T1000 (cell line): ENCODE results near the gene NUAK2.

Experiments used
- DNase-seq: peaks from one replicate; lab custom pipeline; 2025; ENCODE audit warnings: mixed read lengths; lab: John Stamatoyannopoulos, UW

NUAK2 gene

GRCh38 chr1:205274041-205274691 lies 47.4 kb downstream of the NUAK2 start:
- DNase-seq = peak; percentile 41

- peak; percentile 77 for DNase-seq
Measured at GRCh38 chr1:205273551-205273982, 48.0 kb downstream of the NUAK2 start.

GRCh38 chr1:205272536-205272935 lies 49.0 kb downstream of the NUAK2 start:
- DNase-seq = no peak

GRCh38 chr1:205271745-205272144 lies 49.8 kb downstream of the NUAK2 start:
- no peak for DNase-seq

GRCh38 chr1:205271277-205271676 lies 50.3 kb downstream of the NUAK2 start:
- peak; percentile 50 for DNase-seq

- DNase-seq = peak; percentile 22
Measured at GRCh38 chr1:205270764-205271163, 50.8 kb downstream of the NUAK2 start.

- DNase-seq = no peak
Measured at GRCh38 chr1:205270271-205270670, 51.3 kb downstream of the NUAK2 start.

- no peak for DNase-seq
Measured at GRCh38 chr1:205269711-205270110, 51.8 kb downstream of the NUAK2 start.

- DNase-seq = no peak
Measured at GRCh38 chr1:205268846-205269680, 52.5 kb downstream of the NUAK2 start.

- no peak for DNase-seq
Measured at GRCh38 chr1:205267306-205267902, 54.1 kb downstream of the NUAK2 start.

- no peak for DNase-seq
Measured at GRCh38 chr1:205266611-205267305, 54.8 kb downstream of the NUAK2 start.

- DNase-seq = no peak
Measured at GRCh38 chr1:205263580-205264190, 57.9 kb downstream of the NUAK2 start.

GRCh38 chr1:205262731-205263171 lies 58.8 kb downstream of the NUAK2 start:
- no peak for DNase-seq

GRCh38 chr1:205261946-205262691 lies 59.4 kb downstream of the NUAK2 start:
- DNase-seq = no peak

GRCh38 chr1:205260948-205261732 lies 60.4 kb downstream of the NUAK2 start:
- DNase-seq = no peak

- no peak for DNase-seq
Measured at GRCh38 chr1:205259998-205260397, 61.5 kb downstream of the NUAK2 start.

GRCh38 chr1:205259324-205259832 lies 62.2 kb downstream of the NUAK2 start:
- no peak for DNase-seq

GRCh38 chr1:205258719-205259118 lies 62.8 kb downstream of the NUAK2 start:
- DNase-seq = peak; percentile 54

GRCh38 chr1:205258261-205258691 lies 63.3 kb downstream of the NUAK2 start:
- no peak for DNase-seq

- DNase-seq = no peak
Measured at GRCh38 chr1:205257735-205258134, 63.8 kb downstream of the NUAK2 start.
